Trophoblast cell (in vitro differentiated cells and primary cell): Measurements from ENCODE around the gene AURKA.

Experiments used
- DNase-seq, 2 donors: peaks; one replicate each; pipeline ENCODE4 v3.0.0-alpha.2; 2016
- H2AFZ ChIP-seq: 2 replicates; pipeline ENCODE4 v1.6.1; 2013; ENCODE audit warnings: low read length, moderate library complexity, mild to moderate bottlenecking; ENCODE audit not compliant: insufficient read depth, poor library complexity
- H2AK5ac ChIP-seq: 2 replicates; pipeline ENCODE4 v1.6.1; 2013; ENCODE audit warnings: mild to moderate bottlenecking, low read length
- H2BK120ac ChIP-seq: 2 replicates; pipeline ENCODE4 v1.6.1; 2013; ENCODE audit warnings: low read length, mild to moderate bottlenecking, moderate library complexity; ENCODE audit not compliant: insufficient read depth, poor library complexity
- H2BK12ac ChIP-seq: 2 replicates; pipeline ENCODE4 v1.6.1; 2013; ENCODE audit warnings: mild to moderate bottlenecking, low read length, moderate library complexity
- H2BK5ac ChIP-seq: 2 replicates; pipeline ENCODE4 v1.6.1; 2013; ENCODE audit warnings: low read length, low read depth, moderate library complexity, mild to moderate bottlenecking; ENCODE audit not compliant: poor library complexity
- H3K14ac ChIP-seq: 2 replicates; pipeline ENCODE4 v1.6.1; 2013; ENCODE audit warnings: mild to moderate bottlenecking, low read length
- H3K18ac ChIP-seq: 2 replicates; pipeline ENCODE4 v1.6.1; 2013; ENCODE audit warnings: mild to moderate bottlenecking, low read length
- H3K23ac ChIP-seq: 2 replicates; pipeline ENCODE4 v1.6.1; 2013; ENCODE audit warnings: low read length
- H3K27ac ChIP-seq: 2 replicates; pipeline ENCODE4 v1.5.1; 2013; ENCODE audit warnings: low read depth, mild to moderate bottlenecking, inconsistent platforms, low read length, moderate library complexity
- H3K27me3 ChIP-seq: 2 replicates; pipeline ENCODE4 v1.6.1; 2013; ENCODE audit warnings: inconsistent platforms, mild to moderate bottlenecking, low read length, moderate library complexity; ENCODE audit not compliant: insufficient read depth
- H3K36me3 ChIP-seq, 2 experiments: 1 replicate in 1 of 2; 2 replicates in 1 of 2; pipeline ENCODE4 v1.6.1; 2013; ENCODE audit warnings: low read length in 2 of 2, mild to moderate bottlenecking in 2 of 2, moderate library complexity in 1 of 2; ENCODE audit not compliant: insufficient read depth in 2 of 2, control insufficient read depth in 1 of 2
- H3K4ac ChIP-seq: 2 replicates; pipeline ENCODE4 v1.6.1; 2013; ENCODE audit warnings: low read depth, mild to moderate bottlenecking, low read length, moderate library complexity
- H3K4me1 ChIP-seq, 2 experiments: 1 replicate in 1 of 2; 2 replicates in 1 of 2; pipeline ENCODE4 v1.6.1; 2013; ENCODE audit warnings: low read length in 2 of 2, mild to moderate bottlenecking in 2 of 2, moderate library complexity in 1 of 2; ENCODE audit not compliant: insufficient read depth in 2 of 2, control insufficient read depth in 1 of 2
- H3K4me2 ChIP-seq: 2 replicates; pipeline ENCODE4 v1.6.1; 2013; ENCODE audit warnings: inconsistent platforms, mild to moderate bottlenecking, low read length, moderate library complexity
- H3K4me3 ChIP-seq: 2 replicates; pipeline ENCODE4 v1.5.1; 2013; ENCODE audit warnings: mild to moderate bottlenecking, low read depth, low read length, inconsistent platforms
- H3K79me1 ChIP-seq: one replicate; pipeline ENCODE4 v1.6.1; 2013; ENCODE audit warnings: low read length
- H3K79me2 ChIP-seq: 2 replicates; pipeline ENCODE4 v1.6.1; 2013; ENCODE audit warnings: low read length, mild to moderate bottlenecking; ENCODE audit not compliant: control insufficient read depth, insufficient read depth, poor library complexity
- H3K9ac ChIP-seq: 2 replicates; pipeline ENCODE4 v1.6.1; 2013; ENCODE audit warnings: mild to moderate bottlenecking, low read length
- H3K9me3 ChIP-seq: 2 replicates; pipeline ENCODE4 v1.6.1; 2013; ENCODE audit warnings: low read depth, mild to moderate bottlenecking, control low read depth, inconsistent platforms, low read length; ENCODE audit not compliant: insufficient read depth
- H4K12ac ChIP-seq: 2 replicates; pipeline ENCODE4 v1.6.1; 2013; ENCODE audit warnings: low read depth, mild to moderate bottlenecking, low read length, moderate library complexity
- H4K8ac ChIP-seq: 2 replicates; pipeline ENCODE4 v1.6.1; 2013; ENCODE audit warnings: low read depth, mild to moderate bottlenecking, low read length, moderate library complexity
- H4K91ac ChIP-seq: one replicate; pipeline ENCODE4 v1.6.1; 2013; ENCODE audit warnings: low read depth, mild to moderate bottlenecking, low read length, moderate library complexity
- WGBS: extraction: QIAGEN DNeasy Blood & Tissue Kit; methylation state at CpG from one replicate; pipeline ENCODE4 v1.1.7; 2013; ENCODE audit warnings: missing lambda C conversion rate; ENCODE audit not compliant: insufficient read length, insufficient coverage; ENCODE audit errors: extremely low coverage; 5-methylcytosine and 5-hydroxymethylcytosine counted together

AURKA gene

GRCh38 chr20:56383334-56383733 is 8.7 kb downstream of the AURKA start:
- Histone ChIP-seq H3K18ac (no peak overlapping the region), H2BK120ac (no peak overlapping the region), H2BK12ac (no peak overlapping the region), H2AFZ (no peak overlapping the region), H3K4me1 (no peaks in the 10 kb centered on the region), H3K79me2 (peaks cover 2% of the 10 kb centered on the region), H4K12ac (no peak overlapping the region), H4K8ac (no peak overlapping the region), H3K4me3 (no peak overlapping the region), H2BK5ac (no peak overlapping the region), H3K14ac (no peak overlapping the region), H3K23ac (no peak overlapping the region), H3K79me1 (peaks cover 2% of the 10 kb centered on the region), H3K4ac (no peak overlapping the region), H2AK5ac (no peak overlapping the region), H3K27ac (no peak overlapping the region), H3K4me2 (no peak overlapping the region), H3K36me3 (peaks cover 29 to 39% of the 10 kb centered on the region in 2 experiments), H3K9ac (peak overlapping the region; percentile 25), H4K91ac (no peak overlapping the region), H3K9me3 (no peaks in the 10 kb centered on the region), H3K27me3 (no peaks in the 10 kb centered on the region)
- no CpG with 5 or more reads among the region's 8 CpGs for WGBS
- DNase-seq, result no peak

GRCh38 chr20:56382696-56383095 is 9.3 kb downstream of the AURKA start:
- no peak overlapping the region for H3K9ac ChIP-seq
- no peak overlapping the region for H3K4me3 ChIP-seq
- no peak overlapping the region for H3K14ac ChIP-seq
- H3K18ac ChIP-seq, result no peak overlapping the region
- no peak overlapping the region for H3K23ac ChIP-seq
- H3K4ac ChIP-seq, result no peak overlapping the region
- H3K79me2 ChIP-seq, result peaks cover 2% of the 10 kb centered on the region
- H2AK5ac ChIP-seq, result no peak overlapping the region
- no peak overlapping the region for H2BK12ac ChIP-seq
- no CpG with 5 or more reads among the region's 4 CpGs for WGBS
- H3K36me3 ChIP-seq, result peaks cover 26 to 41% of the 10 kb centered on the region in 2 experiments
- DNase-seq, result no peak
- no peak overlapping the region for H4K91ac ChIP-seq
- no peak overlapping the region for H3K27ac ChIP-seq
- H2BK5ac ChIP-seq, result no peak overlapping the region
- H2AFZ ChIP-seq, result no peak overlapping the region
- H3K79me1 ChIP-seq, result peaks cover 2% of the 10 kb centered on the region
- no peaks in the 10 kb centered on the region for H3K9me3 ChIP-seq
- no peaks in the 10 kb centered on the region for H3K27me3 ChIP-seq
- H3K4me2 ChIP-seq, result no peak overlapping the region
- H2BK120ac ChIP-seq, result no peak overlapping the region
- H3K4me1 ChIP-seq, result no peaks in the 10 kb centered on the region
- H4K12ac ChIP-seq, result no peak overlapping the region
- H4K8ac ChIP-seq, result no peak overlapping the region

GRCh38 chr20:56381501-56381900 is 10.5 kb downstream of the AURKA start:
- H3K4me1 ChIP-seq, result no peaks in the 10 kb centered on the region
- no peak overlapping the region for H3K27ac ChIP-seq
- H3K79me2 ChIP-seq, result peaks cover 2% of the 10 kb centered on the region
- H3K9ac ChIP-seq, result no peak overlapping the region
- H3K9me3 ChIP-seq, result no peaks in the 10 kb centered on the region
- H3K27me3 ChIP-seq, result no peaks in the 10 kb centered on the region
- no peak for DNase-seq
- no peak overlapping the region for H3K18ac ChIP-seq
- no CpG with 5 or more reads among the region's 1 CpG for WGBS
- H2BK12ac ChIP-seq, result no peak overlapping the region
- no peak overlapping the region for H4K12ac ChIP-seq
- no peak overlapping the region for H2BK5ac ChIP-seq
- no peak overlapping the region for H3K23ac ChIP-seq
- no peak overlapping the region for H3K4me3 ChIP-seq
- no peak overlapping the region for H4K8ac ChIP-seq
- H3K14ac ChIP-seq, result no peak overlapping the region
- no peak overlapping the region for H3K4ac ChIP-seq
- peaks cover 2% of the 10 kb centered on the region for H3K79me1 ChIP-seq
- H2BK120ac ChIP-seq, result no peak overlapping the region
- H3K36me3 ChIP-seq, result peaks cover 30 to 40% of the 10 kb centered on the region in 2 experiments
- no peak overlapping the region for H2AK5ac ChIP-seq
- H4K91ac ChIP-seq, result no peak overlapping the region
- H3K4me2 ChIP-seq, result no peak overlapping the region
- no peak overlapping the region for H2AFZ ChIP-seq

- no peaks in the 10 kb centered on the region for H3K27me3 ChIP-seq
- H3K27ac ChIP-seq, result no peak overlapping the region
- H4K8ac ChIP-seq, result no peak overlapping the region
- H3K36me3 ChIP-seq, result peaks cover 22 to 32% of the 10 kb centered on the region in 2 experiments
- no peaks in the 10 kb centered on the region for H3K79me2 ChIP-seq
- no peak overlapping the region for H2BK12ac ChIP-seq
- no peak overlapping the region for H2AFZ ChIP-seq
- H3K4me1 ChIP-seq, result no peaks in the 10 kb centered on the region
- H3K9ac ChIP-seq, result no peak overlapping the region
- no peak overlapping the region for H4K91ac ChIP-seq
- no peak overlapping the region for H3K4me2 ChIP-seq
- H3K14ac ChIP-seq, result no peak overlapping the region
- no peak overlapping the region for H4K12ac ChIP-seq
- no peak overlapping the region for H2BK120ac ChIP-seq
- no peak overlapping the region for H2AK5ac ChIP-seq
- H2BK5ac ChIP-seq, result no peak overlapping the region
- DNase-seq, result no peak
- no peak overlapping the region for H3K18ac ChIP-seq
- H3K23ac ChIP-seq, result no peak overlapping the region
- H3K4me3 ChIP-seq, result no peak overlapping the region
- no peak overlapping the region for H3K4ac ChIP-seq
- no peaks in the 10 kb centered on the region for H3K79me1 ChIP-seq
- no CpG with 5 or more reads among the region's 1 CpG for WGBS
- no peaks in the 10 kb centered on the region for H3K9me3 ChIP-seq
Observed at GRCh38 chr20:56380375-56380774, 11.6 kb downstream of the AURKA start.
